B cell (primary cell): Measurements from ENCODE around the gene CXCL6.

Source experiments
- CTCF ChIP-seq: fragments of 200-600 bp; IDR thresholded peaks from one replicate; pipeline ENCODE4 v1.8.0; 2022; ENCODE audit warnings: antibody characterized with exemption, mild to moderate bottlenecking
- EZH2 ChIP-seq: IDR thresholded peaks from 2 replicates; pipeline ENCODE4 v1.6.1; 2012; ENCODE audit warnings: borderline replicate concordance, low read depth, mild to moderate bottlenecking, moderate library complexity, low read length; ENCODE audit not compliant: insufficient read depth, poor library complexity, severe bottlenecking

GRCh38 chr4:73853246-73853704, 16.8 kb downstream of the CXCL6 start, which contains the start of gene PF4V1:
- no peak for TF ChIP-seq CTCF
- no peak for TF ChIP-seq EZH2
